Mesothelial cell of epicardium (in vitro differentiated cells): ENCODE measurements around the gene CPNE2. TPM values are rescaled to one million over a fixed set of nuclear protein-coding genes. Genes with fewer than 3 reads are reported as not detected.

Source experiments
- DNase-seq, 2 experiments: peaks; one replicate each; pipeline ENCODE4 v3.0.0; 2021; ENCODE audit warnings: low spot score in 2 of 2; ENCODE audit not compliant: unreplicated experiment in 2 of 2
- H3K27ac Mint-ChIP-seq: 2 replicates; pipeline ENCODE4 v1.8.0; 2021; ENCODE audit warnings: mixed read lengths
- H3K27me3 Mint-ChIP-seq: 2 replicates; pipeline ENCODE4 v1.8.0; 2021; ENCODE audit warnings: low read depth, mixed read lengths
- H3K36me3 Mint-ChIP-seq: 2 replicates; pipeline ENCODE4 v1.8.0; 2021; ENCODE audit warnings: mixed read lengths
- H3K4me1 Mint-ChIP-seq: 2 replicates; pipeline ENCODE4 v1.8.0; 2021; ENCODE audit warnings: mixed read lengths
- H3K4me3 Mint-ChIP-seq: 2 replicates; pipeline ENCODE4 v1.8.0; 2021; ENCODE audit warnings: mild to moderate bottlenecking, moderate library complexity, mixed read lengths
- H3K9me3 Mint-ChIP-seq: 2 replicates; pipeline ENCODE4 v1.8.0; 2021; ENCODE audit warnings: mixed read lengths
- total RNA-seq: library from RNA; stranded (reverse); gene quantifications from 3 replicates; pipeline ENCODE4 v1.2.1, GENCODE V29; 2021
- TF ChIP-seq, protein P1 (sequence below): fragments of 200-600 bp; sonication (generic); IDR thresholded peaks from one replicate; pipeline ENCODE4 v1.5.0; 2021; ENCODE audit warnings: antibody characterized with exemption; ENCODE audit not compliant: unreplicated experiment

CPNE2 gene
- total RNA-seq, 1 donor from 2014 or later, result 35.4 TPM

DNA sequence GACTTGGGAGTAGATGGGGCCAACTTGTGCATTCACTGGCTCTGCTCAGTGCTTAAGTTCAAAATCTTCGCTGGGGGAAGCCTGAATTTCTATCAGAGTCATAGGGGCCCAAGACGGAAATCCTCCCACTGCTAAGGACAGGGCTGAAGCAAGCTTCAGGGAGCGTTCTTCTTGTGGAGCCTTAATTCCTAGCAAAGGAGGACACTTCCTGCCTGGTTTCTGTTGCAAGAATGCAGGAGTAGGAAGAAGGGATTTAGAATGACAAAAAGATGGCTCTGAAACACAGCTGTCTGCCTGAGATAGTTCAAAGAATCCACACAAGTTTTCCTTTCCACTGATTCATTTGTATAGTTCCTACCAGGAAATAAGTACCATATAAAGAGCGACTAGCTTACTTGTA, 67.1 kb downstream of the CPNE2 start:
- H3K9me3 Mint-ChIP-seq, result peaks cover 3% of the 10 kb centered on the region
- no peak overlapping the region for H3K27ac Mint-ChIP-seq
- DNase-seq, result no peak
- peaks cover 50% of the 10 kb centered on the region for H3K36me3 Mint-ChIP-seq
- H3K4me3 Mint-ChIP-seq, result no peak overlapping the region
- TF ChIP-seq, protein P1, sequence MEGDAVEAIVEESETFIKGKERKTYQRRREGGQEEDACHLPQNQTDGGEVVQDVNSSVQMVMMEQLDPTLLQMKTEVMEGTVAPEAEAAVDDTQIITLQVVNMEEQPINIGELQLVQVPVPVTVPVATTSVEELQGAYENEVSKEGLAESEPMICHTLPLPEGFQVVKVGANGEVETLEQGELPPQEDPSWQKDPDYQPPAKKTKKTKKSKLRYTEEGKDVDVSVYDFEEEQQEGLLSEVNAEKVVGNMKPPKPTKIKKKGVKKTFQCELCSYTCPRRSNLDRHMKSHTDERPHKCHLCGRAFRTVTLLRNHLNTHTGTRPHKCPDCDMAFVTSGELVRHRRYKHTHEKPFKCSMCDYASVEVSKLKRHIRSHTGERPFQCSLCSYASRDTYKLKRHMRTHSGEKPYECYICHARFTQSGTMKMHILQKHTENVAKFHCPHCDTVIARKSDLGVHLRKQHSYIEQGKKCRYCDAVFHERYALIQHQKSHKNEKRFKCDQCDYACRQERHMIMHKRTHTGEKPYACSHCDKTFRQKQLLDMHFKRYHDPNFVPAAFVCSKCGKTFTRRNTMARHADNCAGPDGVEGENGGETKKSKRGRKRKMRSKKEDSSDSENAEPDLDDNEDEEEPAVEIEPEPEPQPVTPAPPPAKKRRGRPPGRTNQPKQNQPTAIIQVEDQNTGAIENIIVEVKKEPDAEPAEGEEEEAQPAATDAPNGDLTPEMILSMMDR, result no peak
- H3K27me3 Mint-ChIP-seq, result no peaks in the 10 kb centered on the region
- no peaks in the 10 kb centered on the region for H3K4me1 Mint-ChIP-seq

DNA sequence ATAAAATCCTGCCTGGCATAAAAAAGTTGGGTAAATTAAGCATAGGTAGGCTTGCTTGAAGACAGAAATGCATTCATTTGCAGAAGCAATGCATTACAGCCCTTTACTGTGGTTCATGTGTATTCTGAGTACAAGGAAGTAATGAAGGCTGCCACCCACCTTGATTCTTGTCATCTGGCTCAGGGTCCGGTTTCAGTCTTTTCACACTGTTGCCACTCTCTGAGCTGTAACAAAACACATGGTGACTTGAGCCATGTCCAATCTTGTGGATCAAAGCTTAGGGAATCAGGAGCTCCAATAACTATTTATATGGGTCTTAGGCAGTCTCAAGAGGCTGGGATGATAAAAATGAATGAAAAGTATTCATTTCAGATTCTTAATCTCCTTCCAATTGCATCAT, 71.5 kb downstream of the CPNE2 start:
- no peaks in the 10 kb centered on the region for H3K27me3 Mint-ChIP-seq
- H3K4me3 Mint-ChIP-seq, result no peak overlapping the region
- no peak overlapping the region for H3K27ac Mint-ChIP-seq
- peaks cover 2% of the 10 kb centered on the region for H3K4me1 Mint-ChIP-seq
- TF ChIP-seq, protein P1, result no peak
- no peaks in the 10 kb centered on the region for H3K9me3 Mint-ChIP-seq
- no peak for DNase-seq
- H3K36me3 Mint-ChIP-seq, result peaks cover 38% of the 10 kb centered on the region

DNA sequence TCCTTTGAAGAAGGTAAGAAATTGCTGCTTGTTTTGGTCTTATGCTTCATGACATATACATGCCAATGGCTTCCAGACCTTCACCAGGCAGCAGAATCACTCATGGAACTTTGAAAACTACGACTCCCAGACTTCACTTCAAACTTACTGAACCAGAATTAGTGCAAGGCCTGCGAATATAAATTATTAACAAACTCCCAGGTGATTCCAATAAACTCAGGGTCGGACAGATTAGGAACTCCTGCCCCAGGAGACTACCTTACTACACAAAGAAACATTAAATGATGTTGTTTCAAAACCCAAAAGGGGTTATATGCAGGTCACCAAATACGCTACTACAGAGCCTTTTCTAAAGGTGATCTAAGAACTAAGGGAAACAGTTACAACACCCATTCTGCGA, 73.1 kb downstream of the CPNE2 start:
- Mint-ChIP-seq H3K4me3 (no peak overlapping the region), H3K36me3 (peaks cover 33% of the 10 kb centered on the region)

DNA sequence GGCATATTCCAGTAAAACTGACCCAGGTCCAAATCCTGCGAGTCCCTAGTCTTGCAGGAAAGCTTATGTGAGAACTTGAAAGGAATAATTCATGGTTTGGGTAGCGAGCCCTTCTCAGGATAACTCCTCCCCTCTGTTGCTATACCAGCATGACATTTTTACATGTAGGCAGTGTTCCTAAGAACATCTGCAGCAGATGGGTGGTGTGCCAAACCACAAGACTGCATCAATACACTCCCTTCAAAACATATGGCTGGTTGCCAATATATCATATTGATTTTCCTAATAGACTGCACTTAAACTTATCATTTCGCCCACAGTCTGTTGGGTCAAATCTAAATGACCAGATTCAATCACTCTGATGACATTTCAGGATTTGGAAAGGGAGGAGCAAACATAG, 73.6 kb downstream of the CPNE2 start:
- Mint-ChIP-seq H3K4me1 (peaks cover 2% of the 10 kb centered on the region), H3K4me3 (no peak overlapping the region), H3K9me3 (no peaks in the 10 kb centered on the region), H3K36me3 (peaks cover 33% of the 10 kb centered on the region), H3K27me3 (no peaks in the 10 kb centered on the region), H3K27ac (no peak overlapping the region)
- DNase-seq, result no peak
- TF ChIP-seq, protein P1, result no peak

More for the DNA sequence above, 73.1 kb downstream of the CPNE2 start:
- Mint-ChIP-seq H3K4me1 (peaks cover 2% of the 10 kb centered on the region), H3K27me3 (no peaks in the 10 kb centered on the region), H3K27ac (no peak overlapping the region), H3K9me3 (no peaks in the 10 kb centered on the region)
- TF ChIP-seq, protein P1, result no peak
- no peak for DNase-seq

DNA sequence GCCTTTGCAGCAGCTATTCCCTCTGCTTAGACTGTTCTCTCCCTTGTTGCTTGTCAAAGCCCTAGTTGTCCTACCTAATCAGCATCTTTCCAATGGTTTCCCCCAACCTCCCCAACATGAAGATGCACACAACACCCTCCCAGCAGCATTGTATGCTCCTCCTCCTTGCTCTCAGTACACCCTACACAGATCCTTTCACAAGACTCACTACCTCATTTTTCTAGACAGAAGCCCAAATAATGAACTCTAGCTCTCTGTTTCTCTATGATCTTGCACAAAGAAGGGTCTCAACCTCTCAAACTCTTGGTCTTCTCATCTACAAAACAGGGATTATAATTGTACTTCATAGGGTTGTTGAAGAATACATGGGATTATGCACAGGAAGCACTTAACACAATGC, 74.1 kb downstream of the CPNE2 start:
- no peak for DNase-seq
- H3K36me3 Mint-ChIP-seq, result peaks cover 36% of the 10 kb centered on the region
- H3K27ac Mint-ChIP-seq, result no peak overlapping the region
- peaks cover 2% of the 10 kb centered on the region for H3K4me1 Mint-ChIP-seq
- no peaks in the 10 kb centered on the region for H3K9me3 Mint-ChIP-seq
- H3K4me3 Mint-ChIP-seq, result no peak overlapping the region
- TF ChIP-seq, protein P1, result no peak
- H3K27me3 Mint-ChIP-seq, result no peaks in the 10 kb centered on the region

DNA sequence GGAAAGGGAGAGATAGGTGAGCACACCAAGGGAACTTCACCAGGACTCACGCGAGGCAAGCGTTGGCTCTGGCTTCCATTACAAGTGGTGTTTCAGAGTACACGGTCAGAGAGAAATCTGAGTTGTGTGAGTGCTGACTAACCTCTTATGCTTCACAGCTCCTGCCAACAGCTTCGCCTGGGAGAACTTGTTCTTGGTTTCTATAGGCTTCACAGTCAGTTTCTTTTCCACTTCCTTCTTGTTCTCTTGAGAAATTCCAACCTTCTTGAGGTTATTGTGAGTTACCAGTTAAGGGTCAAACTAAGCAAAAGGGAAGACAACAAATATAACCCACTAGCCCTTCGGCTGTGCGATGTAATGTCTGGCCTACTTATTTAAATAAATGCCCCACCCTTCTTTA, 74.6 kb downstream of the CPNE2 start:
- Mint-ChIP-seq H3K9me3 (no peaks in the 10 kb centered on the region), H3K4me3 (no peak overlapping the region), H3K36me3 (peaks cover 38% of the 10 kb centered on the region), H3K27me3 (no peaks in the 10 kb centered on the region), H3K4me1 (peaks cover 2% of the 10 kb centered on the region), H3K27ac (no peak overlapping the region)
- DNase-seq, result no peak
- TF ChIP-seq, protein P1, result no peak
